Astrocyte of the spinal cord (primary cell): Measurements from ENCODE around the gene ISY1.
"Not testable (repeated sequence)": the region's sequence is repeated elsewhere in the genome, so short reads cannot be mapped to it uniquely, and the experiment has no call there.

Experiments used
- DNase-seq: peaks from one replicate; pipeline ENCODE4 v3.0.0; 2011; ENCODE audit warnings: low read depth, low spot score
- H3K4me3 ChIP-seq: 2 replicates; pipeline ENCODE4 v1.5.1; 2011; ENCODE audit warnings: low read depth, mild to moderate bottlenecking, low read length, moderate library complexity
- in situ Hi-C: cut with HindIII; loops from 2 replicates; pipeline ENCODE4 v1.10.0; 2017; ENCODE audit warnings: low sequenced_read_pairs
- TF ChIP-seq, protein P1 (sequence below): IDR thresholded peaks from 2 replicates; pipeline ENCODE4 v1.5.1; 2012; ENCODE audit warnings: low read depth, mild to moderate bottlenecking, low read length, inconsistent platforms

Gene ISY1

GRCh38 chr3:129139911-129140310, 21.0 kb downstream of the ISY1 start:
- DNase-seq = no peak
- TF ChIP-seq, protein P1, sequence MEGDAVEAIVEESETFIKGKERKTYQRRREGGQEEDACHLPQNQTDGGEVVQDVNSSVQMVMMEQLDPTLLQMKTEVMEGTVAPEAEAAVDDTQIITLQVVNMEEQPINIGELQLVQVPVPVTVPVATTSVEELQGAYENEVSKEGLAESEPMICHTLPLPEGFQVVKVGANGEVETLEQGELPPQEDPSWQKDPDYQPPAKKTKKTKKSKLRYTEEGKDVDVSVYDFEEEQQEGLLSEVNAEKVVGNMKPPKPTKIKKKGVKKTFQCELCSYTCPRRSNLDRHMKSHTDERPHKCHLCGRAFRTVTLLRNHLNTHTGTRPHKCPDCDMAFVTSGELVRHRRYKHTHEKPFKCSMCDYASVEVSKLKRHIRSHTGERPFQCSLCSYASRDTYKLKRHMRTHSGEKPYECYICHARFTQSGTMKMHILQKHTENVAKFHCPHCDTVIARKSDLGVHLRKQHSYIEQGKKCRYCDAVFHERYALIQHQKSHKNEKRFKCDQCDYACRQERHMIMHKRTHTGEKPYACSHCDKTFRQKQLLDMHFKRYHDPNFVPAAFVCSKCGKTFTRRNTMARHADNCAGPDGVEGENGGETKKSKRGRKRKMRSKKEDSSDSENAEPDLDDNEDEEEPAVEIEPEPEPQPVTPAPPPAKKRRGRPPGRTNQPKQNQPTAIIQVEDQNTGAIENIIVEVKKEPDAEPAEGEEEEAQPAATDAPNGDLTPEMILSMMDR = no peak
- in situ Hi-C loops = no loop called here
- H3K4me3 ChIP-seq = no peak overlapping the region

DNA sequence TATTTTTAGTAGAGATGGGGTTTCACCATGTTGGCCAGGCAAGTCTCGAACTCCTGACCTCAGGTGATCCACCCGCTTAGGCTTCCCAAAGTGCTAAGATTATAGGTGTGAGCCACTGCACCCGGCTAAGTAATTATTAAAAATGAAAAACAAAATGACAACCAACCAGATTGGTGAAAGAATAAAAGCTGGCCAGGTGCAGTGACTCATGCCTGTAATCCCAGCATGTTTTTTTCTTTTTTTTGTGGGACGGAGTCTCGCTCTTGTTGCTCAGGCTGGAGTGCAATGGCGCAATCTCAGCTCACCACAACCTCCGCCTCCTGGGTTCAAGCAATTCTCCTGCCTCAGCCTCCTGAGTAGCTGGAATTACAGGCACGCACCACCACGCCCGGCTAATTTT, 24.6 kb downstream of the ISY1 start:
- in situ Hi-C loops, DNase-seq, H3K4me3 ChIP-seq: not testable (repeated sequence)

DNA sequence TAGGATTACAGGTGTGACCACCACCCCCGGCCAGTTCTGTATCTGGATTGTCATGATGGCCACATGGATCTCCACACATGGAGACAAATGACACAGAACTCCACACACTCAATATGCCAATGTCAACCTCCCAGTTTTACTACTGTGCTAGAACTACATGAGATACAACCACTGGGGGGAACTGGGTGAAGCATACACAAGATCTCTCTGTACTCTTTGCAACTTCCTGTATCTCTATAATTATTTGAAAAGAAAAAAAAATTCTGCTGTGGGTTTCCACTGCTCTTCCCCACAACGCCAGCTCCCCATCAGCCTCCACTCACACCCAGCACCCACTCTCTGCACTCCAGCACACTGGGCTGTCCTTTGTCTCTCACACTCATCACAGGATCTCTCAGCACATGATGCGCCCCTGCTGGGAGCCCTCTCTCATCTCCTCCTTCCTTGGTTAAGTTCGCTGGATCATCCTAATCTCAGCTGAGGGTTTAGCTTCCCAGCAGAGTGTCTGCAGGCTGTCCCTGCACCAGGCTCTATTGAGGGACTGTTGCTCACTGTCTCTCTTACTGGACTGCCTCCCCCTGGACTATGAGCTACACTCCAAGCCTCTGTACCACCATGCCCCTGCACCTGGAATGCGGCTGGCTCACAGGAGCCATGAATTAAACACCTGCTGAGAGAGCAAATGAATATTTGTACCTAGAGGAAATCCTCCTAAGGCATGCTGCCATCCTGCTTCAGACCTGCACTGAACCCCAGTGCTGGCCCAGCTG, 28.6 kb downstream of the ISY1 start:
- no peak overlapping the region for H3K4me3 ChIP-seq
- in situ Hi-C loops = no loop called here
- TF ChIP-seq, protein P1 = no peak
- no peak for DNase-seq

- H3K4me3 ChIP-seq = no peak overlapping the region
- TF ChIP-seq, protein P1 = no peak
- in situ Hi-C loops = no loop called here
- no peak for DNase-seq
These were observed 29.3 kb downstream of the ISY1 start for GRCh38 chr3:129131465-129132088.

DNA sequence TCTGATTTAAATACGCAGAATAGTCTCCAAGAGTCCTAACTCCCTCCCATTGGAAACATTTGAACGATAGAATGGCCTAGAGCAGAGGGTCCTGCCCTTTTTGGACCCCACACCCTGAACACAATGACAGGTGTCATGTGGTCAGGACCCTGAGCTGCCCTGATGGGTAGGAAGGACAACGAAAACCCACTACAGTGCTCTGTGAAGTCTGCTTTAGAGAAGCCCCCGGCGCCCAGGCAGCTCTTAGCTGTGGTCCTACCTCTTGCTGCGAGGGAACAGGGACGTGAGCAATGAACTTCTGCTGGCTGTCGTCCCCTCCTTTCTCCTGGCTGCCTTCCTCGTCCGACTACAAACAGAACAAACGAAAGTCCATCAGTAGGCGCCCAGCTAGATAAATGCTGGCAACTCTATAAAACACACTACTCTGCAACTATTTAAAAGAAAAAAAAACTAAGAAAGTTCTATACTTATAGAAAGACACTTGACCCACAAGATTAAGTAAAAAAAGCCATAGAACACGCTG, 30.5 kb downstream of the ISY1 start:
- no peak overlapping the region for H3K4me3 ChIP-seq
- no peak for DNase-seq
- in situ Hi-C loops = no loop called here
- TF ChIP-seq, protein P1 = no peak

GRCh38 chr3:129128357-129129155, 32.3 kb downstream of the ISY1 start:
- TF ChIP-seq, protein P1 = no peak
- no peak overlapping the region for H3K4me3 ChIP-seq
- in situ Hi-C loops = no loop called here
- DNase-seq = no peak
